Loucy (cell line): ENCODE measurements around the gene OSBPL3.

Experiments used
- EZH2phosphoT487 ChIP-seq: fragments of 200-600 bp; IDR thresholded peaks from 2 replicates; pipeline ENCODE4 v1.6.1; 2018; ENCODE audit warnings: antibody characterized with exemption, mild to moderate bottlenecking, moderate library complexity, borderline replicate concordance
- TF ChIP-seq, protein P1 (sequence below): fragments of 200-600 bp; sonication (generic); conservative IDR thresholded peaks from 2 replicates; pipeline ENCODE4 v1.5.1; 2014; ENCODE audit warnings: mild to moderate bottlenecking, antibody characterized with exemption, low read length

DNA sequence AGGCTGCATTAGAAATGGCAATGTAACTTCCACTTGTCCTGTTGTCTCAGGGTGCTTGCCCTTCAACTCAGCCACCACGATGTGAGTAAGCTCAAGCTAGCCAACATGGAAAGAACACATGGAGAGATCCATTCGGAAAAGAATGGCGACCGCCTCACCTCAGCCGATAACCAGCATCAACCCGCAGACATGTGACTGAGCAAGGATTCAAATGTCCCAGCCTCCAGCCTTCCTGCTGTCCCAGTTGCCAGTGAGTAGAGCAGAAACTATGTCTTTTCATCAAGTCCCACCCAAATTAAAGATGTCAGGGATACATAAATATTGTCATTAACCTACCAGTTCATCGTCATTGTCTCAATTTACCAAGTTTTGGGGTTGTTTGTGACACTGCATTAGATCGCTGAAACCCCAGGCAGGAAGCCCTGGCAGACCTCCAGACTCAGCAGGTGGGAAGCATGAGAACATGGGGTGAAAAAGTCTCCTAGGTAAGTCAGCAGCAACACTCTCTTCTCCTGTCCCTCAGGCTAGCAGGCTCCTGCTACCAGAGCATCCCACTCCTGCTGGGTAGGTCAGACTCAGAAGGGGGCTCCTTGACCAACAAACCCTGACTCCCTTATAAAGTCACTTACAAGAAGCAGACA is 67.0 kb downstream of the OSBPL3 start:
- no peak for TF ChIP-seq EZH2phosphoT487
- TF ChIP-seq, protein P1, sequence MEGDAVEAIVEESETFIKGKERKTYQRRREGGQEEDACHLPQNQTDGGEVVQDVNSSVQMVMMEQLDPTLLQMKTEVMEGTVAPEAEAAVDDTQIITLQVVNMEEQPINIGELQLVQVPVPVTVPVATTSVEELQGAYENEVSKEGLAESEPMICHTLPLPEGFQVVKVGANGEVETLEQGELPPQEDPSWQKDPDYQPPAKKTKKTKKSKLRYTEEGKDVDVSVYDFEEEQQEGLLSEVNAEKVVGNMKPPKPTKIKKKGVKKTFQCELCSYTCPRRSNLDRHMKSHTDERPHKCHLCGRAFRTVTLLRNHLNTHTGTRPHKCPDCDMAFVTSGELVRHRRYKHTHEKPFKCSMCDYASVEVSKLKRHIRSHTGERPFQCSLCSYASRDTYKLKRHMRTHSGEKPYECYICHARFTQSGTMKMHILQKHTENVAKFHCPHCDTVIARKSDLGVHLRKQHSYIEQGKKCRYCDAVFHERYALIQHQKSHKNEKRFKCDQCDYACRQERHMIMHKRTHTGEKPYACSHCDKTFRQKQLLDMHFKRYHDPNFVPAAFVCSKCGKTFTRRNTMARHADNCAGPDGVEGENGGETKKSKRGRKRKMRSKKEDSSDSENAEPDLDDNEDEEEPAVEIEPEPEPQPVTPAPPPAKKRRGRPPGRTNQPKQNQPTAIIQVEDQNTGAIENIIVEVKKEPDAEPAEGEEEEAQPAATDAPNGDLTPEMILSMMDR = no peak
